Neural cell (in vitro differentiated cells): Measurements from ENCODE around the gene NOL4L. TPM values are rescaled to one million over a fixed set of nuclear protein-coding genes. Genes with fewer than 3 reads are reported as not detected.

Source experiments
- H2AFZ ChIP-seq: fragments of 200-600, 300-800 bp; sonication (generic), shearing (Covaris generic); 2 replicates; pipeline ENCODE4 v1.6.0; 2014; ENCODE audit warnings: low read depth, mild to moderate bottlenecking, antibody characterized with exemption, low read length, moderate library complexity
- H3F3A ChIP-seq: fragments of 200-600 bp; shearing (Covaris generic); 2 replicates; pipeline ENCODE4 v1.6.1; 2016; ENCODE audit warnings: mild to moderate bottlenecking, moderate library complexity, mixed read lengths, antibody characterized with exemption, low read length; ENCODE audit not compliant: insufficient read depth, poor library complexity, severe bottlenecking
- H3K27ac ChIP-seq: fragments of 200-600, 300-800 bp; sonication (generic), shearing (Covaris generic); 2 replicates; pipeline ENCODE4 v1.5.1; 2014; ENCODE audit warnings: mild to moderate bottlenecking, low read length, moderate library complexity
- H3K27me3 ChIP-seq: fragments of 300-800, 200-600 bp; sonication (generic), shearing (Covaris generic); 2 replicates; pipeline ENCODE4 v1.6.0; 2014; ENCODE audit warnings: mild to moderate bottlenecking, low read depth, low read length, moderate library complexity; ENCODE audit not compliant: insufficient read depth
- H3K36me3 ChIP-seq: fragments of 300-800, 200-600 bp; sonication (generic), shearing (Covaris generic); 2 replicates; pipeline ENCODE4 v1.5.1; 2014; ENCODE audit warnings: mild to moderate bottlenecking, antibody characterized with exemption, low read length, moderate library complexity; ENCODE audit not compliant: insufficient read depth
- H3K4me2 ChIP-seq: fragments of 300-800, 200-600 bp; sonication (generic), shearing (Covaris generic); 2 replicates; pipeline ENCODE4 v1.6.0; 2014; ENCODE audit warnings: mild to moderate bottlenecking, low read length
- H3K4me3 ChIP-seq: fragments of 300-800, 200-600 bp; sonication (generic), shearing (Covaris generic); 2 replicates; pipeline ENCODE4 v1.5.1; 2014; ENCODE audit warnings: mild to moderate bottlenecking, low read length, moderate library complexity
- H3K79me2 ChIP-seq: fragments of 200-600 bp; shearing (Covaris generic); replicated peaks from 2 replicates; pipeline ENCODE4 v1.6.0; 2014; ENCODE audit warnings: mild to moderate bottlenecking, low read length, moderate library complexity; ENCODE audit not compliant: insufficient read depth
- H3K9ac ChIP-seq: fragments of 300-800, 200-600 bp; sonication (generic), shearing (Covaris generic); 2 replicates; pipeline ENCODE4 v1.6.1; 2016; ENCODE audit warnings: mild to moderate bottlenecking, low read length, mixed read lengths
- H3K9me2 ChIP-seq: fragments of 200-600 bp; shearing (Covaris generic); 2 replicates; pipeline ENCODE4 v1.6.1; 2016; ENCODE audit warnings: mild to moderate bottlenecking, low read length, mixed read lengths; ENCODE audit not compliant: insufficient read depth
- H3K9me3 ChIP-seq: fragments of 200-600, 300-800 bp; sonication (generic), shearing (Covaris generic); 2 replicates; pipeline ENCODE4 v1.6.1; 2016; ENCODE audit warnings: mild to moderate bottlenecking, mixed run types, low read length, moderate library complexity, mixed read lengths
- H4K20me1 ChIP-seq: fragments of 200-600 bp; shearing (Covaris generic); 2 replicates; pipeline ENCODE4 v1.6.1; 2016; ENCODE audit warnings: mild to moderate bottlenecking, mixed run types; ENCODE audit not compliant: insufficient read depth
- CTCF ChIP-seq: fragments of 450-650 bp; IDR thresholded peaks from 2 replicates; pipeline ENCODE4 v1.5.1; 2014; ENCODE audit warnings: antibody characterized with exemption, mild to moderate bottlenecking, moderate library complexity; ENCODE audit not compliant: poor library complexity, severe bottlenecking
- EP300 ChIP-seq: fragments of 450-650 bp; conservative IDR thresholded peaks from 2 replicates; pipeline ENCODE4 v1.6.1; 2014; ENCODE audit warnings: antibody characterized with exemption, mild to moderate bottlenecking, moderate library complexity; ENCODE audit not compliant: poor library complexity, severe bottlenecking
- EZH2 ChIP-seq: fragments of 200-600, 300-800 bp; shearing (Covaris generic), sonication (generic); IDR thresholded peaks from 2 replicates; pipeline ENCODE4 v1.6.1; 2014; ENCODE audit warnings: antibody characterized with exemption, low read length, borderline replicate concordance, mild to moderate bottlenecking; ENCODE audit not compliant: insufficient read depth, poor library complexity, severe bottlenecking
- MXI1 ChIP-seq: fragments of 450-650 bp; conservative IDR thresholded peaks from 2 replicates; pipeline ENCODE4 v1.6.1; 2014; ENCODE audit warnings: antibody characterized with exemption, mild to moderate bottlenecking; ENCODE audit not compliant: poor library complexity, severe bottlenecking
- POLR2AphosphoS5 ChIP-seq: IDR thresholded peaks from 2 replicates; pipeline ENCODE4 v1.6.1; 2012
- RAD21 ChIP-seq: fragments of 450-650 bp; conservative IDR thresholded peaks from 2 replicates; pipeline ENCODE4 v1.6.1; 2014; ENCODE audit warnings: antibody characterized with exemption, mild to moderate bottlenecking, moderate library complexity
- REST ChIP-seq: IDR thresholded peaks from 2 replicates; pipeline ENCODE4 v1.6.1; 2012; ENCODE audit warnings: borderline replicate concordance
- SMC3 ChIP-seq: fragments of 450-650 bp; conservative IDR thresholded peaks from 2 replicates; pipeline ENCODE4 v1.6.1; 2014; ENCODE audit warnings: antibody characterized with exemption, mild to moderate bottlenecking, moderate library complexity; ENCODE audit not compliant: poor library complexity
- TAF1 ChIP-seq: IDR thresholded peaks from 2 replicates; pipeline ENCODE4 v1.6.1; 2012; ENCODE audit warnings: low read depth
- polyA plus RNA-seq: library from polyadenylated mRNA; depleted of rRNA; stranded (reverse); fragments of >200 nt; gene quantifications from 2 replicates; pipeline ENCODE4 v1.2.3, GENCODE V29; 2014

Gene NOL4L
- polyA plus RNA-seq, 1 donor from 2014 or later, result 20.4 TPM

DNA sequence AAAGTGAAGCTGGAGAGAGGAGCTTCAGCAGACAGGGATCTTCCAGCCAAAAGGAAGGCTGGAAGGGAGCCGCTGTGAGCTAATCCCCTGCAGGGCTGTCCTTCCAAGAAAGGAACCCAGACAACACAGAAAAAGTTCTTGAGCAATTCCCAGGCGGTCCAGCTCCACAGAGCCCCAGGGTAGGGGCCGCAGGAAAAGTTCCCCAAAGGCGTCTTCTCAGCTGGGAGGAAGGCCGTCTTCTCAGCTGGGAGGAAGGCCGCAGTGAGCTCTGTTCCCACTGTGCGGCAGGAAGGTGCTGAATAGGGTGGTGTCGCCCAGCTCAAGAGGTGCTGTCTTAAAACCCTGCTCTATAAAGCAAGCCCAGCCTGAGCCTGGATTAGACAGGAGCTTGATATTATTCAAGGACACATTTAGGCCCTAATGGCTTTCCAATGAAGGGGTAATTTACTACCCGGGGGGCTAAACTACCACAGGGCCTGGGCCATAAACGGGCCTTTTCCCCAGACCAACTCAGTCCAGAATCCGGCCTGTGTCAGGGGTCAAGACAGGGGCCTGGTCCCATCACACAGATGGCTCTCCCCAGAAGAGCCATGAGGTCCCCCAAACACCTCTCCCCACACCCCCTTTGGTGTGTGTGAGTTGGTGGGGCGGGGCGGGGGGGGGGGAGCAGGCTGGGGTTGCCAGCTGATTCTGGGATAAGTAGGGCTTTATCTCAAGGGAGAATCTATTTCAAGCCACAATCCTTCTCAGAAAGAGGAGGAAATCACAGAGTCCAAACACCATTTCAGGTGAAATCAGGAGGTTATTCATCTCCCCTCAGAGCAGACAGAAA, 103.6 kb downstream of the NOL4L start:
- Histone ChIP-seq H2AFZ (no peak overlapping the region), H3K9me3 (no peaks in the 10 kb centered on the region), H3K27ac (peak overlapping the region; percentile 78), H3K79me2 (peaks cover 63% of the 10 kb centered on the region), H3K36me3 (no peaks in the 10 kb centered on the region), H3F3A (peaks cover 6% of the 10 kb centered on the region), H3K9ac (peak overlapping the region; percentile 83), H4K20me1 (peaks cover 48% of the 10 kb centered on the region), H3K4me2 (peak overlapping the region; percentile 71), H3K9me2 (no peaks in the 10 kb centered on the region), H3K4me3 (peak overlapping the region; percentile 95), H3K27me3 (no peaks in the 10 kb centered on the region)
- TF ChIP-seq REST, result no peak
- no peak for TF ChIP-seq POLR2AphosphoS5
- TF ChIP-seq MXI1, result no peak
- TF ChIP-seq RAD21, result no peak
- no peak for TF ChIP-seq EZH2
- no peak for TF ChIP-seq TAF1
- TF ChIP-seq CTCF, result no peak
- no peak for TF ChIP-seq EP300
- no peak for TF ChIP-seq SMC3

GRCh38 chr20:32480371-32481241, 104.5 kb downstream of the NOL4L start:
- Histone ChIP-seq H3K4me3 (peak overlapping the region; percentile 95), H3K27ac (peak overlapping the region; percentile 78), H3K27me3 (no peaks in the 10 kb centered on the region), H2AFZ (no peak overlapping the region), H3F3A (peaks cover 3% of the 10 kb centered on the region), H3K9ac (peak overlapping the region; percentile 83), H3K9me2 (no peaks in the 10 kb centered on the region), H3K36me3 (no peaks in the 10 kb centered on the region), H4K20me1 (peaks cover 57% of the 10 kb centered on the region), H3K4me2 (peak overlapping the region; percentile 71), H3K9me3 (no peaks in the 10 kb centered on the region), H3K79me2 (peaks cover 72% of the 10 kb centered on the region)
- TF ChIP-seq TAF1, result no peak
- TF ChIP-seq REST, result peak; percentile 64
- TF ChIP-seq SMC3, result peak; percentile 24
- no peak for TF ChIP-seq RAD21
- no peak for TF ChIP-seq EZH2
- TF ChIP-seq CTCF, result no peak
- TF ChIP-seq EP300, result peak; percentile 13
- TF ChIP-seq MXI1, result peak; percentile 83
- TF ChIP-seq POLR2AphosphoS5, result peak; percentile 77
